22Rv1 (cell line): ENCODE results near the gene SLF1.

Source experiments
- CTCF ChIP-seq: fragments of 450-650 bp; IDR thresholded peaks from 2 replicates; pipeline ENCODE4 v1.5.1; 2017; ENCODE audit warnings: mild to moderate bottlenecking
- ZFX ChIP-seq: fragments of 450-650 bp; IDR thresholded peaks from 2 replicates; pipeline ENCODE4 v1.6.1; 2017; ENCODE audit warnings: antibody characterized with exemption, borderline replicate concordance

DNA sequence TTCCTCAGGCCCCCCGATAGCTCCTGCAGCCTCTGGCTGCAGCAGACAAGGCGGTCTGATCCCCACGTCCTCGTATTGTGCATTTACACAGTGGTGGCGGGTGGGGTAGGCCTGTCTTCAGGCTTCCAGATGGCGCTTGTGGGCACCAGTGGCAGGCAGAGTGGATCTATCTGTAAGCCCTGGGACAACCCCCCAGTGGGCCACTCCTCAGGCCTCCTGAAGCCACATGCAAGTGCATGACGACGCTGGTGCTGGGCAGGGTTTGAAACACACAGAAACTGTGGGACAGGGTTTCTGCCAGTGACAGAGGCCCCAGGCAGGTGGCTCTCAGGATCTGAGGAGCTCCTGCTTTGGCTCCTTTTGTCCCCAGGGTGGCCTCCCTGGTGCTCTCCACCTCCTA, 42.0 kb downstream of the SLF1 start:
- TF ChIP-seq CTCF: no peak
- no peak for TF ChIP-seq ZFX
